HepG2 (cell line): ENCODE measurements around the gene GABBR2. TPM values are rescaled to one million over a fixed set of nuclear protein-coding genes. Genes with fewer than 3 reads are reported as not detected.

ENCODE experiments used
- ATAC-seq: fragments of 200-7000 bp; cut with Tn5 transposase; 3 replicates; pipeline ENCODE4 v1.9.1; 2020; ENCODE audit warnings: mild to moderate bottlenecking, moderate library complexity
- BruUV-seq: library from RNA; stranded (reverse); fragments of 400-500 nt; replicated peaks from 2 replicates; lab custom pipeline; 2021; lab: Mats Ljungman, UMichigan
- CTCF ChIA-PET: fragments of 300-600 bp; formaldehyde crosslinking; extraction: SDS; loops from one replicate; lab custom pipeline; 2021; ENCODE audit warnings: low total read pairs, inconsistent platforms, low intra/inter-chr PET ratio; lab: Yijun Ruan, JAX
- POLR2A ChIA-PET: fragments of 350-600 bp; sonication (Branson Sonifier 250); formaldehyde crosslinking; loops from one replicate; lab custom pipeline; 2020; ENCODE audit warnings: antibody characterized with exemption, inconsistent platforms; lab: Yijun Ruan, JAX
- DNase-seq: peaks from one replicate; pipeline ENCODE4 v3.0.0-alpha.2; 2015; ENCODE audit warnings: low spot score
- FAIRE-seq: peaks from 3 replicates; lab custom pipeline; 2011; peaks lifted over from hg19 to GRCh38; lab: Jason Lieb, UNC
- H2AFZ ChIP-seq: one replicate; pipeline ENCODE4 v1.6.1; 2011; ENCODE audit warnings: low read length, inconsistent platforms
- H3K27ac ChIP-seq: fragments of 300-600 bp; 3 replicates; pipeline ENCODE4 v1.8.0; 2011; ENCODE audit warnings: mixed run types, mild to moderate bottlenecking, mixed read lengths, low read length, inconsistent platforms; ENCODE audit not compliant: insufficient read depth; ENCODE audit errors: extremely low read length
- H3K27me3 ChIP-seq, 2 experiments: fragments of 200-600 bp in 1 of 2; 2 replicates in 1 of 2; 3 replicates in 1 of 2; pipeline versions ENCODE4 v1.6.0 to v1.8.0; 2011; ENCODE audit warnings: low read length in 2 of 2, mild to moderate bottlenecking in 2 of 2, moderate library complexity in 2 of 2, inconsistent platforms in 1 of 2; ENCODE audit not compliant: insufficient read depth in 2 of 2, control insufficient read depth in 1 of 2
- H3K36me3 ChIP-seq, 2 experiments: fragments of 200-600 bp in 1 of 2; replicated peaks in 1 of 2; 2 replicates in 1 of 2; 3 replicates in 1 of 2; pipeline versions ENCODE4 v1.5.1 to v1.8.0; 2011; ENCODE audit warnings: low read length in 2 of 2, inconsistent platforms in 1 of 2; ENCODE audit not compliant: insufficient read depth in 2 of 2, control insufficient read depth in 1 of 2
- H3K4me1 ChIP-seq: 2 replicates; pipeline ENCODE4 v1.5.1; 2012; ENCODE audit warnings: low read length, inconsistent platforms; ENCODE audit not compliant: insufficient read depth
- H3K4me2 ChIP-seq: 2 replicates; pipeline ENCODE4 v1.6.0; 2011; ENCODE audit warnings: low read depth, low read length, inconsistent platforms
- H3K4me3 ChIP-seq, 3 experiments: fragments of 200-600 bp in 1 of 3; sonication (generic), shearing (Covaris generic) in 1 of 3; replicated peaks in 1 of 3; 2 replicates each; pipeline ENCODE4 v1.5.1; 2011 to 2016; ENCODE audit warnings: low read length in 3 of 3, inconsistent platforms in 2 of 3, low read depth in 2 of 3, mild to moderate bottlenecking in 2 of 3, control low read depth in 1 of 3, mixed read lengths in 1 of 3; ENCODE audit not compliant: insufficient read depth in 1 of 3
- H3K79me2 ChIP-seq: one replicate; pipeline ENCODE4 v1.6.1; 2011; ENCODE audit warnings: low read length, inconsistent platforms; ENCODE audit not compliant: insufficient read depth
- H3K9ac ChIP-seq: 2 replicates; pipeline ENCODE4 v1.6.0; 2011; ENCODE audit warnings: mild to moderate bottlenecking, low read depth, low read length, inconsistent platforms; ENCODE audit not compliant: insufficient read depth
- H3K9me3 ChIP-seq: 2 replicates; pipeline ENCODE4 v1.5.1; 2012; ENCODE audit warnings: mild to moderate bottlenecking, low read length
- H4K20me1 ChIP-seq: 2 replicates; pipeline ENCODE4 v1.6.0; 2011; ENCODE audit warnings: inconsistent platforms, mild to moderate bottlenecking, low read length, moderate library complexity; ENCODE audit not compliant: insufficient read depth
- GLI4 ChIP-seq: sonication (generic); formaldehyde crosslinking; IDR thresholded peaks from 2 replicates; pipeline ENCODE4 v1.5.1; 2020; ENCODE audit warnings: missing genetic modification reagents, mild to moderate bottlenecking, moderate library complexity, borderline replicate concordance
- HNRNPH1 ChIP-seq: fragments of 200-400 bp; formaldehyde crosslinking; optimal IDR thresholded peaks from 2 replicates; pipeline ENCODE3; 2017; ENCODE audit warnings: mild to moderate bottlenecking, low read depth, low read length
- KDM3A ChIP-seq: IDR thresholded peaks from 2 replicates; pipeline ENCODE4 v1.6.1; 2018; ENCODE audit warnings: low read depth, missing compliant biosample characterization
- NBN ChIP-seq: fragments of 450-650 bp; conservative IDR thresholded peaks from 2 replicates; pipeline ENCODE4 v1.6.1; 2017
- PPARG ChIP-seq: conservative IDR thresholded peaks from 2 replicates; pipeline ENCODE4 v1.6.1; 2016; ENCODE audit warnings: missing biosample characterization, missing genetic modification reagents
- SMARCE1 ChIP-seq: fragments of 450-650 bp; IDR thresholded peaks from 2 replicates; pipeline ENCODE4 v1.6.1; 2017; ENCODE audit warnings: borderline replicate concordance
- TOPORS ChIP-seq: sonication (generic); formaldehyde crosslinking; IDR thresholded peaks from 2 replicates; pipeline ENCODE4 v1.8.0; 2023; ENCODE audit warnings: mild to moderate bottlenecking, missing genetic modification reagents
- ZIK1 ChIP-seq: sonication (generic); formaldehyde crosslinking; IDR thresholded peaks from 2 replicates; pipeline ENCODE4 v1.5.0; 2020; ENCODE audit warnings: mild to moderate bottlenecking, low read depth, missing genetic modification reagents, borderline replicate concordance
- ZNF138 ChIP-seq: sonication (generic); formaldehyde crosslinking; IDR thresholded peaks from 2 replicates; pipeline ENCODE4 v1.5.0; 2020; ENCODE audit warnings: mild to moderate bottlenecking, low read depth, missing genetic modification reagents
- ZNF143 ChIP-seq: sonication (generic); formaldehyde crosslinking; IDR thresholded peaks from 2 replicates; pipeline ENCODE4 v1.4.0; 2020; ENCODE audit warnings: missing genetic modification reagents
- ZNF180 ChIP-seq: sonication (generic); formaldehyde crosslinking; IDR thresholded peaks from 2 replicates; pipeline ENCODE4 v1.4.0; 2020; ENCODE audit warnings: low read depth, missing genetic modification reagents, borderline replicate concordance
- ZNF451 ChIP-seq: sonication (generic); formaldehyde crosslinking; IDR thresholded peaks from 2 replicates; pipeline ENCODE4 v1.5.0; 2020; ENCODE audit warnings: mild to moderate bottlenecking, missing genetic modification reagents
- ZNF777 ChIP-seq: sonication (generic); formaldehyde crosslinking; IDR thresholded peaks from 2 replicates; pipeline ENCODE4 v1.4.0; 2020; ENCODE audit warnings: missing genetic modification reagents
- WGBS: methylation state at CpG from one replicate; pipeline ENCODE4 v1.1.6; 2017; ENCODE audit warnings: low lambda C conversion rate; 5-methylcytosine and 5-hydroxymethylcytosine counted together
- in situ Hi-C: cut with HindIII; loops from 2 replicates; pipeline ENCODE4 v1.10.0; 2017; ENCODE audit warnings: low pct_unique_long_range_greater_than_20kb; ENCODE audit not compliant: extremely low pct_ligation_motif_present
- intact Hi-C: fragments of 100-400 bp; cut with micrococcal nuclease; formaldehyde crosslinking; loops from one replicate; pipeline ENCODE4 v1.10.0; 2022; ENCODE audit not compliant: unreplicated experiment
- polyA plus RNA-seq, 8 experiments: library from polyadenylated mRNA; depleted of rRNA in 3 of 8; stranded (reverse) in 7 of 8; unstranded in 1 of 8; fragments of >200 nt; fragmentation: Illumina TruSeq in 4 of 8; extraction: Trizol in 4 of 8; gene quantifications; 2 replicates each; pipeline versions ENCODE4 v1.2.1 to v1.2.3, GENCODE V29; 2011 to 2016; ENCODE audit warnings: low read depth in 4 of 8, missing spikeins in 1 of 8, mixed read lengths in 1 of 8; ENCODE audit not compliant: insufficient read depth in 1 of 8
- total RNA-seq, 5 experiments: library from RNA; depleted of rRNA; stranded (reverse); fragments of >200 nt; fragmentation: Illumina TruSeq; extraction: Trizol; gene quantifications; 2 replicates each; pipeline ENCODE4 v1.2.3, GENCODE V29; 2016; ENCODE audit warnings: low read depth in 1 of 5
- TF ChIP-seq, protein P1 (sequence below): sonication (generic); formaldehyde crosslinking; IDR thresholded peaks from 2 replicates; pipeline ENCODE4 v1.9.0; 2021; ENCODE audit warnings: missing genetic modification reagents, mild to moderate bottlenecking, borderline replicate concordance
- TF ChIP-seq, protein P2 (sequence below): fragments of 450-650 bp; IDR thresholded peaks from 2 replicates; pipeline ENCODE4 v1.6.1; 2017; ENCODE audit warnings: mild to moderate bottlenecking

The GABBR2 gene
- total and polyA plus RNA-seq, 2 of the 13 experiments (the other 11 are each of a cell fraction or from before 2014, with no cell fraction given): 0.02 TPM; not detected in 1

DNA sequence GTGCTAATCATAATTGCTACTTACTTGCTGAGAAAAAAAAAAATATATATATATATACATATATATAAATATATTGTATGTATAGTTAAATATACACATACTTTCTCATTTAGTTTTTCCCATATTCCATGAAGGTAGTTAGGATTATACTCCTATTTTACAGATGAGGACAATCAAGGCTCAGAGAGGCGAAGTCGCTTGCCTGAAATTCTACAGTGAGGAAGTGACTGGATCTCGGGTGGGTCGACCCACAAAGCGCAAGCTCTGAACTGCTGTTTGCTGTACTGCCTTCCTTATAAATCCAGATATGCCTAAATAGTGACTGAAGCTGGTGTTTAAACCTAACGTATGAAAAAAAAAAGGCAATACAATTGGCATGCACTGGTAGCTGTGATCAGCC, 305.0 kb downstream of the GABBR2 start:
- in situ Hi-C loops (no loop called here), intact Hi-C loops (no loop called here)
- FAIRE-seq (no peak), DNase-seq (no peak), ATAC-seq (no peak)
- no peaks in the 10 kb centered on the region for H3K79me2 ChIP-seq
- H3K4me1 ChIP-seq: no peaks in the 10 kb centered on the region
- H3K9ac ChIP-seq: no peak overlapping the region
- H3K4me2 ChIP-seq: no peak overlapping the region
- peaks cover 0 to 11% of the 10 kb centered on the region in 2 experiments; a peak in 2 of 5 replicates for H3K27me3 ChIP-seq
- no peak overlapping the region for H3K4me3 ChIP-seq
- no peaks in the 10 kb centered on the region for H3K36me3 ChIP-seq
- no peak overlapping the region for H3K27ac ChIP-seq
- 54% methylated on average over 6 of the region's 6 CpGs for WGBS
- H3K9me3 ChIP-seq: no peaks in the 10 kb centered on the region
- CTCF ChIA-PET: no interaction called here
- no peaks in the 10 kb centered on the region for H4K20me1 ChIP-seq
- POLR2A ChIA-PET: no interaction called here
- TF ChIP-seq TOPORS (CRISPR knock-in tag): no peak
- no peak for TF ChIP-seq ZNF777 (CRISPR knock-in tag)
- TF ChIP-seq ZNF138 (CRISPR knock-in tag): no peak
- TF ChIP-seq ZNF180 (CRISPR knock-in tag): no peak
- no peak for TF ChIP-seq ZIK1 (CRISPR knock-in tag)
- TF ChIP-seq, all 625 proteins: peak for 0
- no TSS peak for BruUV-seq
- no peak overlapping the region for H2AFZ ChIP-seq

DNA sequence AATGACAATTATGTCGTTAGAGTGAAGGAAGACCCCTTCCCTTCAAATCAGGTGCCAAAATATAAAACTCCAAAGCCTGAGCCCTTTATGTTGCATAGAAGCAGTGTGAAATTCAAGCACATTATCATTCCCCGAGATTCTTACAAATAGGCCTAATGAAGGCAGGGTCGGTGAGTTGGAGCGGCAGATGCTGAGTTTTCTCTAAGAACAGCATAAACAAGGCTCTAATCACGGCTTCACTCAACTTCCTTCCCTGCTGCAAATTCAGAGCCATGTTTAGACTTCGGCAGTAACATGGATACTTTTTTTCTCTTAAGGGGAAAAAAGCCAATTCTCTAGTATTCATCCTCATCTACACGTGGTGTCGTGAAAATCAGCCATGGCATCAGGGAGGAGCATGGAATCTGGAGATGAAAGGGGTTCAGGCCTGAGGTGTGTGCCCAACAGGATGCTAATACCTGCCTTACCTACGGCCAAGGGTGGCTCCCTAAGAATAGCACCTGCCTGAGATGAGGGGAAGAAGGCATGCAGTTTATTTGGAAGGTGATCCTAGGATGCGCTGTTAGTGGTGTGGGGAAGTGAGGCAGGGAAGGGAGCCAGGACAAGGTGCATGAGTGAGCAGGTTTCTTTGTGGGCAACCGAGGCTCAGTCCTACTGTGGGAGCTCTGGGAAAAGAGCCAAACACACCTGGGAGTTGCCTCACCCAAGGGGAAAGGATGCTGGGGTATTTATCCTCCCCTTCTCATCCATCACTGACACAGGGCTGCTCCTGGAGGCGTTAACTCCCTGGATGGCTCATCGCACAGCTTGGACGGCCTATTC, 306.5 kb downstream of the GABBR2 start:
- WGBS: 37% methylated on average over 14 of the region's 14 CpGs
- TF ChIP-seq HNRNPH1: no peak
- TF ChIP-seq, protein P1, sequence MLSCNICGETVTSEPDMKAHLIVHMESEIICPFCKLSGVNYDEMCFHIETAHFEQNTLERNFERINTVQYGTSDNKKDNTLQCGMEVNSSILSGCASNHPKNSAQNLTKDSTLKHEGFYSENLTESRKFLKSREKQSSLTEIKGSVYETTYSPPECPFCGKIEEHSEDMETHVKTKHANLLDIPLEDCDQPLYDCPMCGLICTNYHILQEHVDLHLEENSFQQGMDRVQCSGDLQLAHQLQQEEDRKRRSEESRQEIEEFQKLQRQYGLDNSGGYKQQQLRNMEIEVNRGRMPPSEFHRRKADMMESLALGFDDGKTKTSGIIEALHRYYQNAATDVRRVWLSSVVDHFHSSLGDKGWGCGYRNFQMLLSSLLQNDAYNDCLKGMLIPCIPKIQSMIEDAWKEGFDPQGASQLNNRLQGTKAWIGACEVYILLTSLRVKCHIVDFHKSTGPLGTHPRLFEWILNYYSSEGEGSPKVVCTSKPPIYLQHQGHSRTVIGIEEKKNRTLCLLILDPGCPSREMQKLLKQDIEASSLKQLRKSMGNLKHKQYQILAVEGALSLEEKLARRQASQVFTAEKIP: no peak
- TF ChIP-seq GLI4: no peak
- no peak for TF ChIP-seq PPARG (CRISPR knock-in tag)
- TF ChIP-seq ZNF451 (CRISPR knock-in tag): no peak
- TF ChIP-seq KDM3A: no peak
- TF ChIP-seq, protein P2, sequence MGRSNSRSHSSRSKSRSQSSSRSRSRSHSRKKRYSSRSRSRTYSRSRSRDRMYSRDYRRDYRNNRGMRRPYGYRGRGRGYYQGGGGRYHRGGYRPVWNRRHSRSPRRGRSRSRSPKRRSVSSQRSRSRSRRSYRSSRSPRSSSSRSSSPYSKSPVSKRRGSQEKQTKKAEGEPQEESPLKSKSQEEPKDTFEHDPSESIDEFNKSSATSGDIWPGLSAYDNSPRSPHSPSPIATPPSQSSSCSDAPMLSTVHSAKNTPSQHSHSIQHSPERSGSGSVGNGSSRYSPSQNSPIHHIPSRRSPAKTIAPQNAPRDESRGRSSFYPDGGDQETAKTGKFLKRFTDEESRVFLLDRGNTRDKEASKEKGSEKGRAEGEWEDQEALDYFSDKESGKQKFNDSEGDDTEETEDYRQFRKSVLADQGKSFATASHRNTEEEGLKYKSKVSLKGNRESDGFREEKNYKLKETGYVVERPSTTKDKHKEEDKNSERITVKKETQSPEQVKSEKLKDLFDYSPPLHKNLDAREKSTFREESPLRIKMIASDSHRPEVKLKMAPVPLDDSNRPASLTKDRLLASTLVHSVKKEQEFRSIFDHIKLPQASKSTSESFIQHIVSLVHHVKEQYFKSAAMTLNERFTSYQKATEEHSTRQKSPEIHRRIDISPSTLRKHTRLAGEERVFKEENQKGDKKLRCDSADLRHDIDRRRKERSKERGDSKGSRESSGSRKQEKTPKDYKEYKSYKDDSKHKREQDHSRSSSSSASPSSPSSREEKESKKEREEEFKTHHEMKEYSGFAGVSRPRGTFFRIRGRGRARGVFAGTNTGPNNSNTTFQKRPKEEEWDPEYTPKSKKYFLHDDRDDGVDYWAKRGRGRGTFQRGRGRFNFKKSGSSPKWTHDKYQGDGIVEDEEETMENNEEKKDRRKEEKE: no peak
- no peak for TF ChIP-seq ZNF143 (CRISPR knock-in tag)
- no peak for TF ChIP-seq SMARCE1
- no peak for TF ChIP-seq NBN

More for the DNA sequence above, 306.5 kb downstream of the GABBR2 start:
- Histone ChIP-seq H3K4me3 (no peak overlapping the region), H3K4me1 (no peaks in the 10 kb centered on the region), H3K27me3 (peaks cover 0 to 11% of the 10 kb centered on the region in 2 experiments; a peak in 2 of 5 replicates), H3K9me3 (no peaks in the 10 kb centered on the region), H3K9ac (no peak overlapping the region), H3K4me2 (no peak overlapping the region), H3K27ac (no peak overlapping the region), H3K36me3 (no peaks in the 10 kb centered on the region), H4K20me1 (no peaks in the 10 kb centered on the region), H2AFZ (no peak overlapping the region), H3K79me2 (no peaks in the 10 kb centered on the region)
- no TSS peak for BruUV-seq
- ChIA-PET POLR2A (no interaction called here), CTCF (no interaction called here)
- DNase-seq: no peak
- FAIRE-seq: no peak
- no peak for ATAC-seq
- intact Hi-C loops (no loop called here), in situ Hi-C loops (no loop called here)
